Activated CD8-positive, alpha-beta T cell treated with anti-CD3 and anti-CD28 coated beads, Interleukin-2, amount 10 ng/mL, durations not matched to agents 7 days and 5 days (primary cell): Measurements from ENCODE around the gene NKIRAS2. TPM values are rescaled to one million over a fixed set of nuclear protein-coding genes. Genes with fewer than 3 reads are reported as not detected.

Experiments
- ATAC-seq: fragments of 150-1000 bp; cut with Tn5 transposase; one replicate; pipeline ENCODE4 v1.10.0; 2021; ENCODE audit warnings: moderate library complexity
- CTCF ChIA-PET: fragments of 350-600 bp; sonication (Branson Sonifier 250); formaldehyde crosslinking; loops from one replicate; lab custom pipeline; 2021; ENCODE audit warnings: antibody characterized with exemption; lab: Charles Lee
- POLR2A ChIA-PET: fragments of 350-600 bp; sonication (Branson Sonifier 250); formaldehyde crosslinking; loops from one replicate; lab custom pipeline; 2021; ENCODE audit warnings: antibody characterized with exemption; lab: Charles Lee
- DNase-seq: peaks from one replicate; pipeline ENCODE4 v3.0.0-alpha.2; 2020
- H3K27ac Mint-ChIP-seq: one replicate; pipeline ENCODE4 v1.8.0; 2021; ENCODE audit warnings: mild to moderate bottlenecking, mixed read lengths
- H3K27me3 Mint-ChIP-seq: one replicate; pipeline ENCODE4 v1.8.0; 2021; ENCODE audit warnings: low read depth, mixed read lengths
- H3K36me3 Mint-ChIP-seq: one replicate; pipeline ENCODE4 v1.8.0; 2021; ENCODE audit warnings: low read depth, mixed read lengths
- H3K4me1 Mint-ChIP-seq: one replicate; pipeline ENCODE4 v1.8.0; 2021; ENCODE audit warnings: low read depth, mixed read lengths
- H3K4me3 Mint-ChIP-seq: one replicate; pipeline ENCODE4 v1.8.0; 2021; ENCODE audit warnings: mild to moderate bottlenecking, mixed read lengths
- H3K9me3 Mint-ChIP-seq: one replicate; pipeline ENCODE4 v1.8.0; 2022; ENCODE audit warnings: mixed read lengths; ENCODE audit not compliant: insufficient read depth
- total RNA-seq, 2 experiments: library from RNA; stranded (reverse); gene quantifications; one replicate each; pipeline ENCODE4 v1.2.3, GENCODE V29; 2021

NKIRAS2 gene
- total RNA-seq, 2 experiments from 2014 or later: 25.7 to 26.2 TPM

DNA sequence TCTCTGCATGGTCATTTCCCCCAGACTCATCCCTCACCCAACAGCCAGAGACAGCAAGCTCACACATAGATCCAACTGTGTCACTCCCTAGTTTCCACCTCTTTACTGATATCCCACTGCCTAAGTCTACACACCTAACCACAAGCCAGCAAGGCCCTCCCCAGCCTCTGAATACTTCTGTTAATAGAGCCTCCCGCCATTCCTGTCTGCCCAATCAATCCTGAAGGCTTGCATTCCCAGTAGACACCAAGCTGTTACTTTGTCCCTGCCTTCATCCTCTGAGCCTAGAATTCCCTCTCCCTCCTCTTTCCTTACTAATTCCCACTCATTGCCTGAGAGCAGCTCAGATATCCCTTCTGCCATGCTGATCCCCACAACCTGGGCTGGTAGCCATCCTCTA is 25.8 kb downstream of the NKIRAS2 start:
- Mint-ChIP-seq H3K4me3 (no peak overlapping the region), H3K27me3 (peaks cover 18% of the 10 kb centered on the region), H3K9me3 (no peaks in the 10 kb centered on the region), H3K4me1 (peaks cover 5% of the 10 kb centered on the region), H3K36me3 (no peaks in the 10 kb centered on the region), H3K27ac (no peak overlapping the region)
- POLR2A ChIA-PET: no interaction called here
- no peak for ATAC-seq
- no peak for DNase-seq
- CTCF ChIA-PET: interaction anchor here (0.7 to 1.4 kb wide), 3 partner anchors 12 to 83 kb away, joined by 3 to 4 read pairs (median 3); no protein-coding TSS in a partner anchor

- DNase-seq (no peak), ATAC-seq (no peak)
- ChIA-PET CTCF (interaction anchor here (0.7 kb wide), 1 partner anchor 15 kb away, joined by 3 read pairs; no protein-coding TSS in a partner anchor), POLR2A (no interaction called here)
- Mint-ChIP-seq H3K36me3 (no peaks in the 10 kb centered on the region), H3K27me3 (peaks cover 35% of the 10 kb centered on the region), H3K4me1 (peaks cover 9% of the 10 kb centered on the region), H3K27ac (no peak overlapping the region), H3K4me3 (no peak overlapping the region), H3K9me3 (no peaks in the 10 kb centered on the region)
These were observed 27.5 kb downstream of the NKIRAS2 start for GRCh38 chr17:42047343-42047742.

DNA sequence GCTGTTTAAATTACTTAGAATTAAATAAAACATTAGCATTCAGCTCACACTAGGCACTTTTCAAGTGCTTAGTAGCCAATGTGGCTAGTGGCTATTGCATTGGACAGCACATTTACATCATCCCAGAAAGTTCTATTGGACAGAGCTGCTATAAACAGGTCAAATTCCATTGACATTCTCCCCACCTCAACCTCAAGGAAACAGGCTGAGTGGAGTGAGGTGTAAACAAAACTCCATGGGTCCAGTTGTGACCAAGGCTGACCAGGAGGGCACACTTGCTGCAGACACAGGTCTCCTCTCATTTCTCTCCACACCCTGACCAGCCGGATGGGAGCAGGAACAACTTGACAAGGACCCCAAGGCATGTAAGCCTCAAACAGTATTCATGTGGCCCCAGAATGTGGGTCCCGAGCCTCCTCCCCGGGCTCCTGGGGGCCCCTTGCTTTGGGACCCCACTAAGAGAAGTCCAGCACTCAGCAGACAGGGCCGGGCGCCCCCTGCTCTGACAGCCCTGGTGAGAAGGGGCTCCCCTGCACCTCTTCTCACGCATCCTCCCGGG is 30.0 kb downstream of the NKIRAS2 start:
- Mint-ChIP-seq H3K9me3 (no peaks in the 10 kb centered on the region), H3K36me3 (no peaks in the 10 kb centered on the region), H3K4me3 (peak overlapping the region; percentile 48), H3K27me3 (peaks cover 47% of the 10 kb centered on the region), H3K4me1 (peaks cover 9% of the 10 kb centered on the region), H3K27ac (no peak overlapping the region)
- ChIA-PET CTCF (interaction anchor here (0.7 to 1.3 kb wide), 6 partner anchors 9 to 62 kb away, joined by 3 to 5 read pairs (median 3); partner anchors contain the start of genes DHX58 and NKIRAS2), POLR2A (interaction anchor here (0.8 kb wide), 2 partner anchors 33 to 361 kb away, joined by 3 to 4 read pairs; partner anchors contain the start of genes DNAJC7 and EIF1)
- no peak for DNase-seq
- no peak for ATAC-seq

- POLR2A ChIA-PET: interaction anchor here (0.6 to 1.4 kb wide), 4 partner anchors 11 to 58 kb away, joined by 3 to 5 read pairs (median 4); partner anchors contain the start of gene DNAJC7
These were observed 30.6 kb downstream of the NKIRAS2 start, which contains the start of gene C17orf113 for GRCh38 chr17:42050393-42051012. C17orf113 (minus strand) TSS chr17:42050601; CDS start chr17:42043376, 7,225 bp downstream.

GRCh38 chr17:42051013-42051400 is 31.1 kb downstream of the NKIRAS2 start:
- peaks cover 44% of the 10 kb centered on the region for H3K27me3 Mint-ChIP-seq
- ChIA-PET POLR2A (interaction anchor here (0.6 to 1.4 kb wide), 3 partner anchors 11 to 57 kb away, joined by 3 to 5 read pairs (median 3); no protein-coding TSS in a partner anchor), CTCF (interaction anchor here (0.9 to 1.5 kb wide), 4 partner anchors 21 to 129 kb away, joined by 3 to 4 read pairs (median 3); no protein-coding TSS in a partner anchor)
- H3K4me1 Mint-ChIP-seq: peaks cover 9% of the 10 kb centered on the region
- no peak overlapping the region for H3K27ac Mint-ChIP-seq
- ATAC-seq (no peak), DNase-seq (no peak)
- H3K9me3 Mint-ChIP-seq: no peaks in the 10 kb centered on the region
- no peaks in the 10 kb centered on the region for H3K36me3 Mint-ChIP-seq
- H3K4me3 Mint-ChIP-seq: peak overlapping the region; percentile 59

More at GRCh38 chr17:42050393-42051012, 30.6 kb downstream of the NKIRAS2 start, which contains the start of gene C17orf113:
- Mint-ChIP-seq H3K4me3 (peak within 1 kb of the TSS; percentile 59), H3K9me3 (no peaks in the 10 kb centered on the region), H3K4me1 (peaks cover 9% of the 10 kb centered on the region), H3K27ac (no peak within 1 kb of the TSS), H3K36me3 (no peaks in the 10 kb centered on the region), H3K27me3 (peaks cover 47% of the 10 kb centered on the region)
- CTCF ChIA-PET: interaction anchor here (0.9 to 1.5 kb wide), 3 partner anchors 21 to 130 kb away, joined by 3 to 4 read pairs (median 3); no protein-coding TSS in a partner anchor
- ATAC-seq (peak; percentile 86), DNase-seq (peak; percentile 64)

DNA sequence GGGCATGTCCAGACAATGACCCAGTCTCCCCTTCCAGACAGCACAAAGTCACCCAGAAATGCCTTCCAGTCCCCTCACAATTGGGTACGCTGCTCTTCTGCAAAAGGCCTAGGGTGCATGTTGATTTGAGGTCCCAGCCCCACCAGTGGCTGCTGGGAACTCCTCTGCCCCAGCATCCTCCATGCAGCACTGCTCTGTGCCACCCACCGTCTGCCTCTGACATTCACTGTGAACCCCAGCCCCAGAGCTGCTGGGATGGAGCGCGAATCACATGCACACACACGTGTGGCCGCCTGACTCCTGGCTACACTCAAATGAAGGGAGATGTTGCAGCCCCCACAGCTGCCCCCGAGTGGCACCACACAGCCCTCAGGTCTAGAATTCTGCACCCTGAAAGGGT is 31.8 kb downstream of the NKIRAS2 start:
- Mint-ChIP-seq H3K9me3 (no peaks in the 10 kb centered on the region), H3K27ac (no peak overlapping the region), H3K36me3 (no peaks in the 10 kb centered on the region), H3K4me3 (no peak overlapping the region), H3K27me3 (peaks cover 44% of the 10 kb centered on the region), H3K4me1 (peaks cover 9% of the 10 kb centered on the region)
- ATAC-seq (no peak), DNase-seq (no peak)
- CTCF ChIA-PET: interaction anchor here (0.9 to 1.5 kb wide), 4 partner anchors 20 to 129 kb away, joined by 3 to 4 read pairs (median 3); no protein-coding TSS in a partner anchor
- POLR2A ChIA-PET: interaction anchor here (1.4 kb wide), 1 partner anchor 57 kb away, joined by 5 read pairs; no protein-coding TSS in a partner anchor

DNA sequence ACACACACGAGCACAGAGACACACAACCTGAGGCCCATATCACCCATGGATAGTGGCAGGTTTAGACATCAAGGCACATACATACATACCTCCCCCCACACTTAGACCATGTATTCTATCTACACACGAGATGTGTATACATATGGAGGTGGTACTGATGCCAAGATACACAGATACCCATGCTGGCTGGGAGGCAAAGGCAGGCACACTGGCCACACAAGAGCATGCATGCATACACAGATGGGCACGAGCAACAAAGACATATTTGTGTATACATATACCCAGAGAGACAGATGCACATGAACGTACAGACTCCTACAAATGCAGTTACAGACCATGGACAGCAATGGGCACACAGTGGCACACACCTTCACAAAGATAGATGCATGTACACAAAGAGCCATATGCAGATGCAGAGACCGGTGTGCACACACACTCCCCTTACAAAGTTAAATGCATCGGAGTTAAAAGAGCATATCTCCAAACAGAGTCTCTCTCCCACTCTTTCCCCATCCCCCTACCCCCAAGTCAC is 32.5 kb downstream of the NKIRAS2 start:
- Mint-ChIP-seq H3K9me3 (no peaks in the 10 kb centered on the region), H3K27me3 (peaks cover 44% of the 10 kb centered on the region), H3K4me1 (peaks cover 9% of the 10 kb centered on the region), H3K4me3 (no peak overlapping the region), H3K36me3 (no peaks in the 10 kb centered on the region), H3K27ac (no peak overlapping the region)
- POLR2A ChIA-PET: no interaction called here
- CTCF ChIA-PET: interaction anchor here (1.1 kb wide), 1 partner anchor 35 kb away, joined by 3 read pairs; the partner anchor contains the start of gene DNAJC7
- no peak for ATAC-seq
- no peak for DNase-seq

GRCh38 chr17:42053731-42054500 is 34.0 kb downstream of the NKIRAS2 start:
- POLR2A ChIA-PET: interaction anchor here (0.9 kb wide), 1 partner anchor 36 kb away, joined by 3 read pairs; the partner anchor contains the start of gene DNAJC7
- ATAC-seq (no peak), DNase-seq (no peak)
- H3K27me3 Mint-ChIP-seq: peaks cover 39% of the 10 kb centered on the region
- H3K36me3 Mint-ChIP-seq: no peaks in the 10 kb centered on the region
- H3K4me3 Mint-ChIP-seq: no peak overlapping the region
- no peak overlapping the region for H3K27ac Mint-ChIP-seq
- CTCF ChIA-PET: interaction anchor here (1.1 to 2.5 kb wide), 2 partner anchors 12 to 36 kb away, joined by 3 to 5 read pairs; partner anchors contain the start of gene DNAJC7
- H3K9me3 Mint-ChIP-seq: no peaks in the 10 kb centered on the region
- H3K4me1 Mint-ChIP-seq: peaks cover 9% of the 10 kb centered on the region

DNA sequence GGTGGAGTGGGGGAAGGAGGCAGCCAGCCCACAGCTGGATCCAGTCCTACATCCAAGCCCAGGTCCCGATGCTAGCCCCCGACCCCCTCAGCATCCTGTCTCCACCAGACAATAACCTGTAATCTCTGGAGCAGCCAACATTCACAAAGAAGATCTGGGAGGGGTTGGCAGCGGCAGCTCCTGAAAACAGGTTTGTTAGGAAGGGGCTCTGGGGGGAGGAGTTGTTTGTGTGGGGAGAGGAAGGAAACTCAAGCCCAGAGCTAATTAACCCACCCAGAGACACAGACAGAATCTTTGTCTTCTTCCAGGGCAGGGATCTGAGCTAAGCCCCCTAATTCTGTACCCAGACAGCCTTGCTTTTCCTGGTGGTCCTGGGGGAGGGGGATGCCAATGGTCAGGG is 35.1 kb downstream of the NKIRAS2 start:
- no peak overlapping the region for H3K27ac Mint-ChIP-seq
- H3K4me1 Mint-ChIP-seq: peaks cover 9% of the 10 kb centered on the region
- H3K9me3 Mint-ChIP-seq: no peaks in the 10 kb centered on the region
- no peak overlapping the region for H3K4me3 Mint-ChIP-seq
- CTCF ChIA-PET: interaction anchor here (0.6 to 2.5 kb wide), 6 partner anchors 10 to 92 kb away, joined by 3 to 5 read pairs (median 3); no protein-coding TSS in a partner anchor
- POLR2A ChIA-PET: interaction anchor here (1.4 kb wide), 1 partner anchor 58 kb away, joined by 4 read pairs; no protein-coding TSS in a partner anchor
- H3K27me3 Mint-ChIP-seq: peaks cover 29% of the 10 kb centered on the region
- no peak for DNase-seq
- no peaks in the 10 kb centered on the region for H3K36me3 Mint-ChIP-seq
- ATAC-seq: no peak

GRCh38 chr17:42055496-42055895 is 35.6 kb downstream of the NKIRAS2 start:
- DNase-seq (no peak), ATAC-seq (no peak)
- H3K4me3 Mint-ChIP-seq: no peak overlapping the region
- H3K36me3 Mint-ChIP-seq: no peaks in the 10 kb centered on the region
- H3K9me3 Mint-ChIP-seq: no peaks in the 10 kb centered on the region
- H3K27ac Mint-ChIP-seq: no peak overlapping the region
- CTCF ChIA-PET: interaction anchor here (0.6 to 2.5 kb wide), 6 partner anchors 10 to 92 kb away, joined by 3 to 5 read pairs (median 3); no protein-coding TSS in a partner anchor
- H3K27me3 Mint-ChIP-seq: peaks cover 29% of the 10 kb centered on the region
- peaks cover 13% of the 10 kb centered on the region for H3K4me1 Mint-ChIP-seq
- POLR2A ChIA-PET: interaction anchor here (1.4 kb wide), 1 partner anchor 58 kb away, joined by 4 read pairs; no protein-coding TSS in a partner anchor
